K562 (cell line): ENCODE data around the gene CCDC167. TPM values are rescaled to one million over a fixed set of nuclear protein-coding genes. Genes with fewer than 3 reads are reported as not detected.
A peak's percentile ranks its signal among the peaks of the same experiment; 100 is the strongest.

Source experiments
- ARID2 ChIP-seq: fragments of 450-650 bp; IDR thresholded peaks from 2 replicates; pipeline ENCODE4 v1.6.1; 2017; ENCODE audit warnings: antibody characterized with exemption, mild to moderate bottlenecking
- ATF7 ChIP-seq: fragments of 450-650 bp; IDR thresholded peaks from 2 replicates; pipeline ENCODE4 v1.7.1; 2014; ENCODE audit warnings: mild to moderate bottlenecking, moderate library complexity
- CTBP1 ChIP-seq: fragments of 450-650 bp; IDR thresholded peaks from 2 replicates; pipeline ENCODE4 v1.6.1; 2016; ENCODE audit warnings: borderline replicate concordance
- DEAF1 ChIP-seq: fragments of 450-650 bp; formaldehyde crosslinking; IDR thresholded peaks from 2 replicates; pipeline ENCODE4 v1.4.0; 2020; ENCODE audit warnings: mild to moderate bottlenecking, moderate library complexity
- EWSR1 ChIP-seq: fragments of 450-650 bp; IDR thresholded peaks from 2 replicates; pipeline ENCODE4 v1.6.1; 2018; ENCODE audit warnings: borderline replicate concordance, mild to moderate bottlenecking, low read depth, moderate library complexity; ENCODE audit not compliant: partially characterized antibody
- HEY1 ChIP-seq: fragments of 250-450 bp; sonication (Bioruptor Pico); IDR thresholded peaks from 2 replicates; pipeline ENCODE4 v1.5.0; 2020; ENCODE audit warnings: mild to moderate bottlenecking, moderate library complexity, borderline replicate concordance
- IFI16 ChIP-seq: fragments of 250-450 bp; sonication (Bioruptor Pico); IDR thresholded peaks from 2 replicates; pipeline ENCODE4 v2.1.2; 2022; ENCODE audit warnings: mild to moderate bottlenecking, inconsistent platforms
- KAT2B ChIP-seq: IDR thresholded peaks from one replicate; pipeline ENCODE4 v1.6.1; 2012; ENCODE audit warnings: low read depth, mild to moderate bottlenecking, control low read depth, inconsistent platforms, low read length, moderate library complexity
- NR4A1 ChIP-seq, 2 experiments: fragments of 250-450 bp in 1 of 2; fragments of 450-650 bp in 1 of 2; sonication (Bioruptor Pico) in 1 of 2; IDR thresholded peaks; 2 replicates each; pipeline versions ENCODE4 v1.4.0 to v1.6.1; 2016 to 2020; ENCODE audit warnings: mild to moderate bottlenecking in 2 of 2, missing compliant biosample characterization in 1 of 2, missing genetic modification characterization in 1 of 2, moderate library complexity in 1 of 2
- PHF20 ChIP-seq: fragments of 450-650 bp; IDR thresholded peaks from 2 replicates; pipeline ENCODE4 v1.6.1; 2018; ENCODE audit not compliant: partially characterized antibody
- PRPF4 ChIP-seq: fragments of 200-400 bp; formaldehyde crosslinking; IDR thresholded peaks from one replicate; pipeline ENCODE4 v1.6.1; 2017; ENCODE audit warnings: low read length, low read depth, mild to moderate bottlenecking; ENCODE audit not compliant: insufficient read depth, poor library complexity, severe bottlenecking
- RFX5 ChIP-seq: IDR thresholded peaks from 2 replicates; pipeline ENCODE4 v1.6.1; 2011; ENCODE audit warnings: low read depth, mild to moderate bottlenecking, improper control_type of control experiment, low read length
- TEAD1 ChIP-seq, 2 experiments: fragments of 450-650 bp in 1 of 2; sonication (generic) in 1 of 2; formaldehyde crosslinking; IDR thresholded peaks; 2 replicates each; pipeline versions ENCODE4 v1.4.0 to v1.8.0; 2020 to 2022; ENCODE audit warnings: mild to moderate bottlenecking in 2 of 2, missing genetic modification reagents in 1 of 2
- ZBTB7A ChIP-seq: IDR thresholded peaks from 2 replicates; pipeline ENCODE4 v1.6.1; 2011; ENCODE audit warnings: low read depth, mild to moderate bottlenecking, low read length, moderate library complexity, borderline replicate concordance; ENCODE audit not compliant: control insufficient read depth
- ZNF143 ChIP-seq: sonication (generic); formaldehyde crosslinking; IDR thresholded peaks from 2 replicates; pipeline ENCODE4 v1.9.0; 2022; ENCODE audit warnings: mild to moderate bottlenecking, missing genetic modification reagents
- ZNF280B ChIP-seq: fragments of 250-450 bp; sonication (Bioruptor Pico); IDR thresholded peaks from 2 replicates; pipeline ENCODE4 v1.5.1; 2021; ENCODE audit warnings: mild to moderate bottlenecking
- ZNF583 ChIP-seq: fragments of 250-450 bp; sonication (Bioruptor Pico); IDR thresholded peaks from 2 replicates; pipeline ENCODE4 v1.4.0; 2020
- ZNF592 ChIP-seq: fragments of 450-650 bp; IDR thresholded peaks from 2 replicates; pipeline ENCODE4 v1.6.1; 2017; ENCODE audit warnings: antibody characterized with exemption, mild to moderate bottlenecking
- polyA plus RNA-seq, 8 experiments: library from polyadenylated mRNA; depleted of rRNA in 4 of 8; stranded (reverse) in 5 of 8; unstranded in 3 of 8; fragments of >200 nt; fragmentation: Nextera tagmentation in 2 of 8; fragmentation: Illumina TruSeq in 1 of 8; extraction: Ambion mirVana in 2 of 8; extraction: Trizol in 1 of 8; gene quantifications; 2 replicates each; pipeline versions ENCODE4 v1.2.1 to v1.2.3, GENCODE V29; 2011 to 2014; ENCODE audit warnings: inconsistent platforms in 1 of 8, missing spikeins in 1 of 8
- total RNA-seq, 7 experiments: library from RNA; depleted of rRNA in 6 of 7; stranded (reverse); fragments of >200 nt in 6 of 7; fragmentation: Illumina TruSeq in 2 of 7; extraction: Trizol in 2 of 7; gene quantifications; 2 replicates each; pipeline versions ENCODE4 v1.2.1 to v1.2.3, GENCODE V29; 2011 to 2021; ENCODE audit warnings: low replicate concordance in 1 of 7
- TF ChIP-seq, protein P1 (sequence below): fragments of 250-450 bp; sonication (Bioruptor Pico); IDR thresholded peaks from 2 replicates; pipeline ENCODE4 v1.5.0; 2020; ENCODE audit warnings: mild to moderate bottlenecking, borderline replicate concordance

Gene CCDC167
- total and polyA plus RNA-seq, 9 of the 15 experiments (the other 6 are each of a cell fraction or from before 2014, with no cell fraction given), result 26.0 to 114 (median 45.2) TPM

GRCh38 chr6:37538107-37538506 is 38.4 kb upstream of the CCDC167 start (continued):
- no peak for TF ChIP-seq NR4A1 (CRISPR knock-in tag; IDR thresholded peaks at IDR 0.05)
- TF ChIP-seq NR4A1 (tag; IDR thresholded peaks at IDR 0.05), result no peak
- TF ChIP-seq, protein P1, sequence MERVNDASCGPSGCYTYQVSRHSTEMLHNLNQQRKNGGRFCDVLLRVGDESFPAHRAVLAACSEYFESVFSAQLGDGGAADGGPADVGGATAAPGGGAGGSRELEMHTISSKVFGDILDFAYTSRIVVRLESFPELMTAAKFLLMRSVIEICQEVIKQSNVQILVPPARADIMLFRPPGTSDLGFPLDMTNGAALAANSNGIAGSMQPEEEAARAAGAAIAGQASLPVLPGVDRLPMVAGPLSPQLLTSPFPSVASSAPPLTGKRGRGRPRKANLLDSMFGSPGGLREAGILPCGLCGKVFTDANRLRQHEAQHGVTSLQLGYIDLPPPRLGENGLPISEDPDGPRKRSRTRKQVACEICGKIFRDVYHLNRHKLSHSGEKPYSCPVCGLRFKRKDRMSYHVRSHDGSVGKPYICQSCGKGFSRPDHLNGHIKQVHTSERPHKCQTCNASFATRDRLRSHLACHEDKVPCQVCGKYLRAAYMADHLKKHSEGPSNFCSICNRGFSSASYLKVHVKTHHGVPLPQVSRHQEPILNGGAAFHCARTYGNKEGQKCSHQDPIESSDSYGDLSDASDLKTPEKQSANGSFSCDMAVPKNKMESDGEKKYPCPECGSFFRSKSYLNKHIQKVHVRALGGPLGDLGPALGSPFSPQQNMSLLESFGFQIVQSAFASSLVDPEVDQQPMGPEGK (CRISPR knock-in tag), result no peak
- no peak for TF ChIP-seq HEY1 (CRISPR knock-in tag)
- TF ChIP-seq CTBP1, result peak; percentile 47; the same call in 1 of the 2 replicates
- peak; percentile 46; the same call in 1 of the 2 replicates for TF ChIP-seq DEAF1 (CRISPR knock-in tag)
- no peak for TF ChIP-seq ZNF143 (CRISPR knock-in tag)
- no peak for TF ChIP-seq ZBTB7A
- no peak for TF ChIP-seq ZNF583
- TF ChIP-seq TEAD1 (CRISPR knock-in tag; IDR thresholded peaks at IDR 0.05), result no peak
- no peak for TF ChIP-seq PHF20
- TF ChIP-seq RFX5, result no peak
- TF ChIP-seq KAT2B, result no peak
- TF ChIP-seq ATF7, result no peak
- TF ChIP-seq ZNF592, result no peak
- 0 out of 2 replicates have a peak, but pooled peaks have one; percentile 43 for TF ChIP-seq ARID2
- TF ChIP-seq IFI16, result no peak
- TF ChIP-seq ZNF280B (CRISPR knock-in tag), result no peak
- no peak for TF ChIP-seq EWSR1
- TF ChIP-seq PRPF4, result no peak
